HG03060 (cell line): ENCODE results near the gene PSKH1.

ENCODE experiments used
- ATAC-seq: cut with Tn5 transposase; IDR thresholded peaks from one replicate; pipeline ENCODE4 v1.9.1; 2021; ENCODE audit warnings: low read depth, moderate number of reproducible peaks; ENCODE audit not compliant: unreplicated experiment

PSKH1 gene

GRCh38 chr16:67953641-67954375, 60.8 kb downstream of the PSKH1 start:
- ATAC-seq, result no peak

GRCh38 chr16:67954421-67955196, 61.6 kb downstream of the PSKH1 start:
- ATAC-seq, result no peak

DNA sequence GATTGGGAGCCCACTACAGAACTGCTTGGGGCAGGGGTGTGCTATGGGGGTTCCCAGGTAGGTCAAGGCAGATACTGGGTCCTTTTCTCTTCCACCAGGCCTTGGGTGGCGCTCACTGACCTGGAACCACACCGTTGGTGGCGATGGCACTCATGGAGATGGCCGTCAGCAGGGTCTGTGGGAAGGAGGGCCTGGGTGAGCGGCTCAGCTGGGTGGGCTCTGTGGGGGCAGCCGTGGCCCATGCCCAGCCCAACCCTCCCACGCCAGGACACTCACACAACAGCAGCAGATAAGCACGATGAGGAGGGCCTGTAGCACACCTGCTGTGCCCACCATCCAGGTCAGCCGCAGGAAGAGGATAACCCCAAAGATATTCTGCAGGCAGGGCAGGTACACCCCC, 64.6 kb downstream of the PSKH1 start:
- ATAC-seq, result no peak

DNA sequence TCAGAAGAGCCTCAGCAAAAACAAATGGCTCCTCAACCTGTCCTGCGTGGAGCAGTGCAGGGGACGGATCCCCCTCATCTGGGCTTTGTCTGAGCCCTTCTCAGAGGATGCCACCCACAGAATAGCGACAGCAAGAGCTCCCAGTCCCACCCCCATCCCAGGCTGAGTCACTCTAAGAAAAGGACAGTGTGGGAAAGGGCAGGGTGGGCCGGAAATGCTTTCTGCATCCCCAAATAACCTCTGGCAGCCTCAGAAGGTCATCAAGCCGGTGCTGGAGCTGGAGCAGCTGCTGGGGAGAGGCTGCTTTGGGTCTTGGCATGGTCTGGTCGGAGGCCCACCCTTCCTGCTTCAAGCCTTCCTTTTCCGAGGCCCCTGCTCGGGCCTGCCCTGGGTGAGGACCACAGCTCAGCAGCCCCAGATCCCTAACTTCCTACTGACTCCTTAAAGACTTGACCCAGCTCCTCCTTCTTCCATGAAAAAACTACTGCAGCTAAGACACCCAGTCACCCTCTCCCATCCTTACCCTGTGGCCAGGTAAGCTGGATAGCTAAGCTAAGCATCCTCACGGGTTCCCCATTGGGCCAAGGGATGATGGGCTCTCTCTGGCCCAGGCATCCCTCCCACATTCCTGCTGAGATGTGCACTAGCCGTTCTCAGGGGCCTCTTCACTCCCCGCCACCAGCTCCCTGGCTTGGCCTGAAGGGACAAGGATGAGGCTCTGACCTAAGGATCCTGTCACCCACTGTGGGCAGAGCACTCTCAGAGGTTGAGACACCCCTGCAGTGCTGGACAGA, 66.7 kb downstream of the PSKH1 start:
- no peak for ATAC-seq

DNA sequence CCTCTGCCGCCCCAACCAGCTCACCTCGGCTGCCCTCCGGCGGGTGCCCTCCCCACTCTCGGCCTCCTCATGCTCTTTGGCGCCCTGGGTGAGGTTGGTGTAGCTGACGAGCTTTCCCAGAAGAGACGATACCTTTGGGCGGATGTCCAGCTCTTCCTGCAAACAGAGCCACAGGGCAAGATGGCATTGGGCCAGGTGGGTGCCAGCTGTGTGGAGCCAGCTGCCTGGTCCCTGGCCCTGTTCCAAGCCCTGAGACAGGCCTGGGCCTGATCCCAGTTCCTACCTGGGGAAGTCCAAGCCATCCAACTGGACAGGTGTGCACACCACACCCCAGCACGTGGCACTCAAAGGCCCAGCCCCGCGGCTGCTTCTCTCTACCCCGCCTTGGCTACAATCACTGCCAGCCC, 68.5 kb downstream of the PSKH1 start:
- no peak for ATAC-seq

GRCh38 chr16:67962135-67962534, 69.1 kb downstream of the PSKH1 start:
- no peak for ATAC-seq

- ATAC-seq, result no peak
Measured at GRCh38 chr16:67963292-67963661, 70.2 kb downstream of the PSKH1 start.

DNA sequence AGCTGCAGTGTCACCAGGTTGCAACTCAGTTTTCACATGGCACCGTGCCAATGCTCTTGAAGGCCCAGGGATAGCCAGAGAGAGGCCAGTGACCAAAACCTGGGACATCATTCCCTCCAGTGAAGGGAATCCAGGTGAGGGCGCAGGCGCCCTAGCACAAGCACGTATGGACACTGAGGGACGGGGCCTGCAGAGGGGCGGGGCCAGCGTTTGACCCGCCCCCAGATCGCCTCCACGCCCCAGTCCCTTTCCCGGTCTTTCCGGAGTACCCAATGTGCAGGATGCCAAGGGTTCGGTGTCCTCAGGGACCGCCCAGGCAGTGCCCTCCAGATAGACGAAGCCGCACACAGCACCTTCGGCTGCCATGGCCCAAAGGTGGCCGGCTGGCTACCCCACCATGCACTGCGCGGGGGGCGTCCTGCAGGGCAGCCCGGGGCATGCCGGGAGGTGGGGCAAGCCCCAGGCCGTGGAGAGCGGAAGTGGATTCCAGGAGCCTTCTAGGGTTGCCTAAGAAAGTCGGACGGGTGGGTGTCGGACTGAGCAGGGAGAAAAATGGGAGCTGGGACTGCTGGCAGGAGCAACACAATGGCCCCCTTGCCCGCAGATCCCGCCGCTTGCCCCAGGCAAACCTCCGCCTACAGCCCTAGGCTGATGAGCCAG, 70.7 kb downstream of the PSKH1 start:
- ATAC-seq, result no peak

- ATAC-seq, result no peak
Measured at GRCh38 chr16:67964477-67965131, 71.5 kb downstream of the PSKH1 start.

- ATAC-seq, result no peak
Measured at GRCh38 chr16:67965668-67966548, 72.9 kb downstream of the PSKH1 start.

- no peak for ATAC-seq
Measured at GRCh38 chr16:67966549-67967182, 73.6 kb downstream of the PSKH1 start.

DNA sequence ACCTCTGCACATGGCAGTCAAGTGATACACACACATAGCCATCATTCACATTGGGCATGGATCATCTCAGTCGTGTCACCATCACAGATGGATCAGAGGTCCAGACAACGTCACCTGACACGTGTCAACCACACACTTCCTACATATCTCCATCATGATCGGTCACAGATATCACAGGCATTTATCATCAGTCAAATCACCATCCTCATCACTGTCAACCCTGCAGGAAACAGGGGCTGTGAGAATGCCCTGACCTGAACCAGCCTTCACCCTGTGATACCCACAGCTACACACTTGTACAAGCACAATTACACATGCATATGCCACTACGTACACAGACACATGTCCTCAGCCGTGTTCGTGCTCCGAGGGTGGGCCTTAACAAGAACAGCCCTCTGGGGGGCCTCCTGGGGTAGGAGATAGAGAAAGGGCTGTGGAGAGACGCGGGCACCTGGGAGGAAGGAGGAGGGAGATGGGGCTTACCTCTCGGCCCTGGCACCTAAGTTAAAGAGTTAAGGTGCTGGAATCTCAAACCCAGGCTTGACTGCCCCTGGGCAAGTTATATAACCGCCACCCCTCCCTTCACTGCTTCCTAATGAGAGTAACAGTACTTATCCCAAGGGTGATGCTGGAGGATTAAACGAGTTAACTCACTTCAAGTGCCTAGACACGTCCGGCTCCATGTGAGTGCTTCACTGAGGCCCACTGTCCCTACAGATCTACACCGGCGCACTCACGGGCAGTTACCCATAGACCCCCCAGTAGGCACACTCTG, 74.3 kb downstream of the PSKH1 start:
- no peak for ATAC-seq

- ATAC-seq, result no peak
Measured at GRCh38 chr16:67967958-67968399, 74.9 kb downstream of the PSKH1 start.

DNA sequence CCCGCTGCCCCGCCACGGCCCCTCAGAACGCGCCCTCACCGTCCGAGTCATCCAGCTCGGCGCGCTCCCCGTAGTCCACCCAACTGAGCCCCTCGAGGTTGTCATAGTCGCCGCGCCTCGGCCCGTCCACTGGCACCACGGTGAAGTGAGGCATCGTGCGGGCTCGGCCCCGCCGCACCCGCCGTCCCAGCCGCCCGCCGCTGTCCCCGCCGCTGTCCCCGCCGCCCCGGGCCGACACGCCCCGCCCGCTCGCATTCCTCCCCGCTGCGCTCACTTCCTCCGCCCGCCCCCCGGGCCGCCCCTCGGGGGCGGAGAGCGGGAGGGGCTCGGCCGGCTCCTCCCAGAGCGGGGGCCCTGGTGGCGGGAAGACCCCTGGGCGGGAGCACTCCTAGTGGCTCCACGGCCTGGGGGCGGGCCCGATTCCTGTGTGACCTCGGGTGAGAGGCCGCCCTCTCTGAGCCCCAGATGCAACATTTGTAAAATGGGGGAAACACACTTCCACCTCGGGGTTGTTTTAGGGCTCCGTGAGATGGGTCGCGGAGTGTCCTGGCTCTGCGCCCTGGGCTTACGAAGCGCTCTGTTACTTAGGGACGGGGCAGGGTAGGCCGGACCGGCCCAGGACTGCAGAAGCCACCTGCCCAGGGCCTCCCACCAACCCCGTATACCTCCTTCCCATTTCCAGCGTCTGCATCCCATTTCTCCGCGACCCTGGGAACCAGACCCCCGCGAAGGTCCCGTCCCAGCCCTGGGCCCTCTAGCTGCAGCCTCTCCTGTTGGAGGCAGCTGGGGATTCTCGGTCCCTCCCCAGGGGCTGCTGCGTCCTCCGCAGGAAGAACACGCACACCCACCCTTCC, 75.6 kb downstream of the PSKH1 start, which contains the start of gene SLC12A4:
Gene SLC12A4, minus strand, starts transcription at position 238 of the 854 bp plus-strand sequence. Its CDS starts 84 bp downstream, at position 154.
- ATAC-seq, result no peak

DNA sequence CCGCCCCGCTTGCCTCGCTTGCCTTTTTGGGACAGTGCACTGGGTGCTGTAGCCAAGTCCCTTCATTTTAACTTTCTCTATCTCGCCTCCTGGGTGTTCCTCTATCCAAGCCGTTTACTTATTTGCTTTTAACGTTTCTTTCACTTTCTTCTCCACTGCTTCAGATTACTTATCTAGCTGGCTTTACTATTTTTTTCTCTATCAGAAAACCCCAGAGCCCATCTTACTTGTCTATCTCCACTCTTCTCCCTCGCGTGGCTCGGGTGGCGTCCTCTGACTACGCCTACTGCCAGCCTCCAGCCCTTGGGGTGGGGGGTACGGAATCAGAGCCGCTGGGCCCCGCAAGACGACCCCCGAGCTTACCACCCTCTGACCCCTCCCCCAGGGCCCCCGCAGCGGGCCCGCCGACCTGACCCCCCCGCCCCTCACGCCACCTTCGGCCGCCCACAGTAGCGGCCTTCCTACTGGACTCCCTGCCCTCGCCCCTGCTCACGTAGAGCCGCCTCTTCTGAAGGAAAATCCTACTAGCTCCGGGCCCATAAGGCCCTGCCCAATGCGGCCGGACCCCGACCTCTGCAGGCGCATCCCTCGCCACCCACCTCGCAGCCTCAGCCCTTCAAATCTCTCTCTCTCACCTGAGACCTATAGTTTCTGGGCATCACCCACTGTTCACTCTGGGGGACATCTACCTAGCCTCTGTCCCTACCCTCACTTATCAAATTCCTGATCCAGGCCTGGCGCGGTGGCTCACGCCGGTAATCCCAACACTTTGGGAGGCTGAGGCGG, 76.4 kb downstream of the PSKH1 start:
- no peak for ATAC-seq

GRCh38 chr16:67971111-67971510, 78.1 kb downstream of the PSKH1 start:
- ATAC-seq, result no peak
